GM10847 (cell line): ENCODE results near the gene CWC27.

Experiments
- POLR2A ChIP-seq: IDR thresholded peaks from 2 replicates; pipeline ENCODE4 v1.6.1; 2011; ENCODE audit not compliant: insufficient read length; ENCODE audit errors: extremely low read depth

The CWC27 gene

GRCh38 chr5:64971990-64972389 is 203.3 kb downstream of the CWC27 start:
- no peak for TF ChIP-seq POLR2A

DNA sequence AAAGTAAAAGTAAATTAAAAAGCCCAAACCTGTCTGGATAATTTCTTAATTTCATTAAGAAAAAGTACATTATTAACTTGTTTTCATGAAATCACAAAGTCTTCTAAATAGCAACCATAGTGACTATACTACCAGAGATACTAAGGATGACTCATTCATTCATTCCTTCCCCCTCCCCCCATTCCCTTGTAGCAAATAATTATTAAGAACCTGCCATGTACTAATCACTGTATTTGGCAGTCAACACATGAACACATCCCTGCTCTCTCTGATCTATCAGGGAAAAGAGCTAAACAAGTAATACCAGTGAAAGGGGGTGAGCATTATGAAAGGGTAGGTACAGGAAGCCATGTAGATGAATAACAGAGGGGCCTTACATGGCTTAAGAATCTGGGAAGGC is 203.9 kb downstream of the CWC27 start:
- TF ChIP-seq POLR2A: no peak

- no peak for TF ChIP-seq POLR2A
These were observed 204.5 kb downstream of the CWC27 start for GRCh38 chr5:64973215-64973614.

DNA sequence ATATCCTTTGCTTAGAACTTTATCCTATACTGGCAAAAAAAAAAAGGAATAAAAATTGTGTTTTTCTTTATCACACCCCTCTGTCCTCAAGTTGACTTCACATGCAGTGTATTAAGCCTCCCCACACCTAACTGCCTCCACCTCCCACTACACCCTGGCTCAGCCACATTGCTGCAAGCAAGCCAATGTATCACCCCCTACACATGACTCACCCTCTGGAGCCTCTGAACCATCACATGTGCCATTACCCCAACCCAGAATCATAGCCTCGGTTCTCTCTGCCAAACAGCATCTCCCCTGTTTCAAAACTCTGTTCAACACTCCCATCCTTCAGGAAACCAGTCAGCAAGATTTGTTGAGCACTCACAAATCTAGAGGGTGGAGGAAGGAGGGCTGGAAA is 209.0 kb downstream of the CWC27 start:
- no peak for TF ChIP-seq POLR2A

GRCh38 chr5:64978546-64978945 is 209.8 kb downstream of the CWC27 start:
- no peak for TF ChIP-seq POLR2A

DNA sequence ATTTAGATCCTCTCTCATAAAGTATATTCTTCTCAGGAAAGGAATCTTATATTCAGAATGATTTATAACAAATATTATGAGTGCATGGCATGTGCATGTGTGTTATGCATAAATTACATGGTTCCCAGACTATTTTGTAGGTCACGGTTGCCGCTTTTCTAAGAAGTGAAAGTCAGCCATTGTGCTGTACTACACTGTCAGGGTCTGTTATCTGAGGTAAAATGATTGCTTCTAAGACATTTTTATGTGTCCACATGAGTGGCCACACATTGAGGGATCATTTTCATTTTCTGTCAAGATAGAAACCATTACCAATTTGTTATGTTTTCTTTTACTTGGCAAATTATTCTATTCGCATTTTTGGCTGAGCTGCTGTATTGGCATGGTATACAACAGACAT is 210.8 kb downstream of the CWC27 start:
- no peak for TF ChIP-seq POLR2A

DNA sequence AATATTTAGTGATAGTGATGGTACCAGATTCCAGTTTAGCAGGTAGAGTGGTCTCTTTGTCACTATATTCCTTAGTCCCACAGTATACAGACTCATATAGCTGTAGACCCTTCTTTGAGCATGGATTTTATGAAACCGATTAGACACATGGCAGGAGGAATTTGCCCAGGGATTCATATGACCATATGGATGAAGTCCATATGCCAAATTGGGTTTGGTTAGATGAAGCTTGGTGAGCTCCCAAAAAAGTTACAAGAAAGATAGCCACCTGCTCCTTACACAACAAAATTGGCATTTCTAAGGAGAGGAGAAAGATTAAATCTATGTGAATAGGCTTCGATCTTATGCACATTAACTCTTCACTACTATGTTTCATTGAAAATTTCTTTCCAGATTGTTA is 211.4 kb downstream of the CWC27 start:
- no peak for TF ChIP-seq POLR2A

DNA sequence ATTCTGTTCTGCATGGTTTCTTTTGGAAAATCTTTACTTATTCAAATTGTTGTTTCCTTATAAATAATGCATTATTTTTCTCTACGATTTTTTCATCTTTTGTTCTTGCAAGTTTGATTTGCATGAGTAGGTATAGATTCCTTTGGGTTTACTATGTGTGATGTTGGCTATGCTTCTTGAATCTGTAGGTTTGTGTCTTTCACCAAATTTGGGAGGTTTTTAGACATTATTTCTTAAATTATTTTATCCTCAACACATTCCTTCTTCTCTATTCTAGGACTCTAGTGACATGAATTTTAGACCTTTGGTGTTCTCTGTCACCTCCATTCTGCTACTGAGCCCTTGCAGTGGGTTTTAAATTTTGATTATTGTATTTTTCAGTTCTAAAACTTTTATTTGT is 219.0 kb downstream of the CWC27 start:
- no peak for TF ChIP-seq POLR2A

DNA sequence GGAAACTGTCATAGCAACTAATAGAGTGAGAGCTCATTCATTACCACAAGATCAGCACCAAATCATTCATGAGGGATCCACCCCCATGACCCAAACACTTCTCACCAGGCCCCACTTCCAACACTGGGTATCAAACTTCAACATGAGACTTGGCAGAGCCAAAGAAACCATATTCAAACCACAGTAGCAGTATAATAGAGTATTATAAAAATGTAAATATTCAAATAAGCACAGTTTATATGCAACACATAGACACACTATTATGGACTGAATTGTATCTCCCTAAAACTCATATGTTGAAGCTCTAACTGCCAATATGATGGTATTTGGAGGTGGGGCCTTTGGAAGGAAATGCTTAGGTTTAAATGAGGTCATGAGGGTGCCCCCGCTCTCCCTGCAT is 240.5 kb downstream of the CWC27 start:
- no peak for TF ChIP-seq POLR2A

- TF ChIP-seq POLR2A: no peak
These were observed 242.1 kb downstream of the CWC27 start for GRCh38 chr5:65010841-65011240.

DNA sequence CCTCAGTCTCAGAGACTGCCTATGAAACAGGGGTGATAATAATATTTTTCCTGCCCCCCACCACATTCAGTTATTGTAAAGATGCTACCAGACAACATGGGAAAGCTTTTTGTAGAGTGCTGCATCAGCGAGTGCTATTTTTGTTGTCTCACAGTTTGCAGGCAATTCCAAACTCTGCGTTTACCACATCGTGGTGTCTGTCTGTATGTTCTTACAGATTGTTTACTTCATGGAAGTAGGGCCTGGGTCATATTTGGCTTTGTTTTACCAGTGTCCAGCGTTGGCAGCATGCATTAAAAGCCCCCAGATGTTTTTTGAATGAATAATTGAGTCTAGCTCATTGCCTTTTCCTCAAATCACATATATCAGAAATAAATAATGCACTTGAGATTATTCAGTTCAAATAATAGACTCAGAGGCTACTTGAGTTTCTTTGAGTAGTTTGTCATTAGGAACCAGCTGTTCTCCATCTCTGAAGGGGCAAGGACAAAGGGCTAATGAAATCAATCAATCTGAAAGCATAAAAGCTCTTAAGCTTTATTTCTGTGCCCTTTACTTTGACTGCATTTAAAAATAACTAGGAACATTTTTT is 243.7 kb downstream of the CWC27 start:
- no peak for TF ChIP-seq POLR2A

DNA sequence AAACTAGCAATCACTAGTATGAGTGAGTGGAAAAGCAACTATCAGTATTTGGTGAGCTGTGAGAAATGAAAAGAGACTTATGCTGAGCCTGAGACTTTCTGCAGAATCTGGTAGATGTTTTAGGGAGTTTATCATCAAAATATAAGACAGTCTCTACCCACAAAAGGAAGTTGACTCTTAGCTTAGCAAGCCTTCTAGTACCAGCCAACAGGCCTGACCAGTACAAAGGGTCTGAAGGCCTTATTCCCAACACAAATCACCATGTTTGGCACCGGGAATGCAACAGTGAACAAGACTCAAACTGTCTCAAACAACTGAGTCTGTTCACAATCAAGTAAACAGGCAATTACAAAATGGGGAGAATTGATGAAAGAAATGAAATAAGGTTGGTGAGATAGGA is 244.4 kb downstream of the CWC27 start:
- no peak for TF ChIP-seq POLR2A

GRCh38 chr5:65014769-65015168 is 246.0 kb downstream of the CWC27 start:
- no peak for TF ChIP-seq POLR2A

DNA sequence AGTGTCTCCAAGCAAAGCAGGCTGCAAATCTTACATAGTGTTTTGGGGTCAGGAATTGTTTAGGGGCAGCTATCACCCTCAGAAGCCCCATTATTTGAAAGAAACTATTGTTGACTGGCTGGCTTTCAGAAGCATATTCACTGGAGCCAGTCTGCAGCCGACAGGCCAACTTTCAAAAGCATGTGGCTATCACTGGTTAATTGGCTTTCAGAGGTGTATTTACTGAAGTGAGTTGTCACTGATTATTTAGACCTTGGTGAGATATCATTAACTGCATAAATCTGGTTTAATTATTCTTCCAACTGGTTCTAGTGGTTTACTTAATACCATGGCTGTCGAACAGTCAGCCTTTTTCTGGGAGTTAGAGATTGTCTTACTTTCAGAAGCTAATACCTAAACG is 247.0 kb downstream of the CWC27 start:
- TF ChIP-seq POLR2A: no peak

DNA sequence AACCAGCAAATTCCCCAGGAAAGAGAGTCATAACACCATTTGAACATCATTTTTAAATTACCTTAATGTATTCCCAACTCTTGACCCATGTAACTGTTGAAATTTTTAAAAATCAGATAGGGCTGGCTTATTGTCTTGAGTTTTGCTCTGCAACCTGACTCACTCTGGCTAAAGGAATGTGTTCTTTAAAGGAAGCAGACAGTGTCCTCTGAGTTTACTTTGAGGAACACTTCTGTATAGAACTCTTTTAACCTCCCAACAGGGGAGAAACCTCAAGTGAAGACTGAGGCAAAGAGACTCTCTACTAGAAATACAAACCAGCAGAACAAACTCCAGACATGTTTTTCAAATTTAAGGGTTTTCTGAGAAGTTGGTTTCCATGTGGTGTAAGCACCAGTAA is 248.9 kb downstream of the CWC27 start:
- no peak for TF ChIP-seq POLR2A

GRCh38 chr5:65018763-65019162 is 250.0 kb downstream of the CWC27 start:
- no peak for TF ChIP-seq POLR2A

DNA sequence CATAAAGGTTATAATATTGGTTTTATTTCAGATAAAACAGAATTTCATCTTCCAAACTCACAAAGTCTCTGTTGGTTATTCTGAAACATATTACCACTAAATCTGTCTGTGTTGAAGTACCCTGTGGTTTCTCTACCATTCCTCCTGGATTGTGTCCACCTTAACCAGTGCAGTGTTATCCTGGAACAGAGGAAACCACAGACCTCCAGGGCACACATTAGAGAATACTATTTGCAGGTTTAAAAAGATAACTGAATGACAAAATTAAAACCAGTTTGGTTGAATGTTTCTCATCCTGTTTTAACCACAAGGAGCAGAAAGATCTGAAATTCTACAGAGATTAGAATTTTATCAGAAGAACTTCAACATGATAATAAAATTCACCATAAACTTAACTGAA is 251.8 kb downstream of the CWC27 start:
- TF ChIP-seq POLR2A: no peak
